ENCODE measurements around the gene LRTM1.

LRTM1 gene

DNA sequence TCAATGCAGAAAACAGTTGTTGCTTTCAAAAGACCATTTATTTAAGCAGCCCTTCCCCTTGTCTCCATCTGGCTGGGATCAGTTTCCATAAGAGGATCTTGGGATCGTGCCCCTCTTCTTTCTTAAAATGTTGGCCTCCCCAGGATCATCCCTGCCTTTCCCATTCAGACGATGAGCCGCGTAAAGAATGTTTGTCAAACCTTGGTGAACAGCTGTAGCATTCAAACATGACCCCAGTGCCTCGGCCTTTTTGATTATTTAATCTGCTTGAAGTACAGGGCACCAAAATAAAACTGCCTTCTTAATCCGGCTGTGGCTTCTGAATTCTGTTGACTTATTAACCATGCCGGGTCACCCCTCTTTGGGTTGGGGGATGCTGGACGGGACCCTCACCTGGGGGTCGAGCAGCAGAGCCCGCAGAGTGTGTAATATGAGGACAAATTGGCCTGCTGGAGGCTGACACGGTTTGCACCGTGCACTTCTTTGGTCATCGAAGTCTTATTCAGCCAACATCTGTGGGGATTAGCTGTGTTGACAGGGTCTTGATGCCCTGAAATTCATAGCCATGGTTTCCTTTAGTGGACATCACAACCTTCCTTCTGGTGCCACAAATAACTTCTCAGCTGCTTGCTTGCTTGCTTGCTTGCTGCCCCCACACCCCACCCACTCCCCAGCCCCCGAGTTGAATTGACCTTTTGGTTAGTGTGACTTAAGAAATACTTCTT is at the start of gene LRTM1:
TSS of gene LRTM1 (minus strand) at position 14 of the 725 bp plus-strand sequence. CDS start 148 bp downstream, outside the sequence.
- DNase-seq, result no peak

DNA sequence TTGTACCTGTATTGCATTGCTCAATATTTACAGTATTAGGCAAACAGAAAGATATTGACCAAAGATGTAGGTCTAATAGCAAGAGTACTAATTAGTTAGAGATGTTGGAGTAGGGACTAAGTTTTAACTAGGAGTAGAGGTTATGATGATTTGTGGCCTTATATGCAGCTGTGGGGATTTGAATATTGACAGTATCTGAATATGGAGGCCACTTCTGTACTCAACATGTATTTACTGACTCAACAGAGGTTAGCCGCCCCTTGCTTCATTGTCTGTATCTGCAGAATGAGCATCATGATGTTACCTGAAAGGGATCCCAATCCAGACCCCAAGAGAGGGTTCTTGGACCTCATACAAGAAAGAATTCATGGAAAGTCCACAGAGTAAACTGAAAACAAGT is 49.6 kb upstream of the LRTM1 start:
- DNase-seq, result no peak

DNA sequence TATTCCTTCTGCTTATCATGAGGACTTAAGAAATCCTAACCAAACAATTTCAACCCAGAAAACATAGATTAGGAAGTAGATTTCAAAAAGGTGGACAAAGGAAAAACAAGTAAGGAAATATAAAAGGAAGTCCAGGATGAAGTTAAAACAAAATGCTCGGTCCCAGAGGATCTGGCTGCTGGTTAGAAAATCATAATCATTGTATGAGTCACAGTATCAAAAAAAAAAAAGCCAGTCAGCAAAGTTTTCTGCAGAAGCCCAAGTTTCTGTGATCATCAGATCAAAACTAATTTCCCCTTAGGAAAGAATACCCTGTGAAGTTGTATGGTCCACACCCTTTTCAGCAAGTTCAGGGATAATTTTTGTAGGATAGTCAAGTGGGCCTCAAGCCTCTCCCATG is 43.0 kb upstream of the LRTM1 start:
- DNase-seq, result no peak

DNA sequence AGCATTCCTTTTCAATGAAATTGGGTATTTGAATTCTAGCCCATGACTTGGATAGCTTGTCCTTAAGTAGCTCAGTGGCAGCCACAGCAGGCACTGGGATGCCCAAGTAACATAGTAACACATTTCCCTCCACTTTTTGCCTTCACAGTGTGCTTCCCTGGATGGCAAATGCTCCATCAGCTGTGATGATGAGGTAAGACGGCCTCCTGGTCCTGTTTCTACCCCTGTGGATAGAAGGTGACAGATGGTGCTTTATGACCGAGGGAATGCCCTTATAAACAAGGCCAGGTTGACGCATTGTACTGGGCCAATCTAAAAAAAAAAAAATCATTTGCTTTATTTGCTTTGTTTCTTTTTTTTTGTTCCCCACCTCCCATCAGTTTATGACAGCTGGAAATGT is 41.8 kb upstream of the LRTM1 start:
- no peak for DNase-seq

DNA sequence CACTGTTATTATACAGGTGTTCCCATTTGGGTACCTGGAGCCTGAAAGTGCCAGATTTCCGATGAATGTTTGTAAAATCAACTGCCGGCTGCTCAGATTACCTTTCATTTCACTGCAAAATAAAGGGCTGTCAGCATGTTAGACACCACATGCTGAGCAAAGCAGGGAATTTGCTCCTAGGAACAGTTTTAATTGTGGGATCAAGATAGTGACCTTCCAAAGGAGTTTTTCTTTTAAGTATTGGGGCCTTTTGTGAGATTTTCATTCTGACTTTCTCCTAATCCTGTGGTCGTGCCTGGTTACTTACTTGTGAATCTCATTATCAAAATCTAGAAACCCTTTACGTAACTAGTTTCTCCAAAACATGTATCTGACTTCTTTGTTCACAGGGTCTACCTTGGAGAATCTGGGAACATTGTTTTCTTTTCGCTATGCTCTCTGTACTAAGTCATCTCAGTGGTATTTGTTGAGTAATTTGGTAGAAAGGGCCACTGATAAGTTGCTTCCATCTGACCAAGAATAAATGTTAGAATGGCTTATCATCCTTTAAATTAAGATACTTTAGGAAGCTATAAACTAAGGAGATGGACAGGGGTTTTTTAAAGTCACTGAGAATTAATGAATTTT is 40.8 kb upstream of the LRTM1 start:
- no peak for DNase-seq

DNA sequence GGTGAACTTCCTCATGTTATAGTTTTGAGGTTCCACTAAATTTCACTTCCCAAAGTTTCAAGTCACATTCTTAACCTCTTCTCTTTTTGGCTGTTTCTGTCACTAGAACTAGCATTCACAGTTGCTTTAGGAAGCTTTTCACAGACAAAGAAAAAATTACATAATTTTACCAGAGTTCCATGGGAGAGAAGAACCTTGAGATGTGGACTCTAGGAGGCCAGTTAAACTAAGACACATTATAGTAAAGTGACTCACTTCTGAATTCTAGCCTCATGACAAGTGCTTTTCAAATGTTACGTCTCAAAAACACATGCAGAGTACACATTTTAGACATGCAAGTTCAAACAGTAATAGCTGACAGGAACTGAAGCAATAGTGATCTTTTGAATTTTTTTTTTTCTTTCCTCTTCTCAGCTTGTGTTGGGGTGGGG is 39.9 kb upstream of the LRTM1 start:
- peak; percentile 8 for DNase-seq

DNA sequence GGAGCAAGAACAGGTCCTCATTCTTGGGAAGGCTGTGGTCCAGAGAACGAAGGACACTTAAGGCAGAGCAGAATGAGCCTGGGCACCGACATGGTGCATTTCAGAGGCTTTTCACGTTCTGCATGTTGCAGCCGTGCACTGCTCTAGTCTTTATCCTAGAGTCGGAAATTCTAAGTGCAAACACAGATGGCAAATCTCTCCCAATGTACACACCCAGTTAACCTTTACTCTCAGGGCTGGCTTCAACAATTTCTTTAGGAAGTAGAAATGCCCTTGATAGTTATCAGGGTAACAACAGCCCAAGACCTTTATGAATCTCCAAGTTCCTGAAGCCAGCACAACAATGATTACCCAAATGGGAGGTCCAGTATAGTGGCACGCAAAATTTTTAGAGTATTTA is 39.1 kb upstream of the LRTM1 start:
- DNase-seq, result no peak

DNA sequence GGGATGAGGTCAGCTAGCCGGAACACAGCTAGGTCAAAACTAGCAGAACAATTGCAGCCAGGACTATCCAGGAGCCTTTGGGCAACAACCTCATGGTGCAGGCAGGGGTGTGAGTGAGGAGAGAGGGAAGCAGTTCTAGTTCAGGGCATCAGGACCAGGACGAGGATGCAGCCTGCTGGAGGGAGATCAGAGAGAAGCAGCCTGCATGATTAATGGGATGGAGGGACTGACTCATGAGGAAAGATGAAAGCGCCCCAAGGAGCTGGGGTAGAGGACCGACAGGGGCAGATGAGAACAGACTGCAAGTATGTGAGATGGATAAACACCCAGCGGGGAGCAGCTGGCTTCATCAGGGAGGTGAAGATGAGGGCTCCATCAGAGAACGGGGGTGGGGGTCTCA is 37.9 kb upstream of the LRTM1 start:
- no peak for DNase-seq

DNA sequence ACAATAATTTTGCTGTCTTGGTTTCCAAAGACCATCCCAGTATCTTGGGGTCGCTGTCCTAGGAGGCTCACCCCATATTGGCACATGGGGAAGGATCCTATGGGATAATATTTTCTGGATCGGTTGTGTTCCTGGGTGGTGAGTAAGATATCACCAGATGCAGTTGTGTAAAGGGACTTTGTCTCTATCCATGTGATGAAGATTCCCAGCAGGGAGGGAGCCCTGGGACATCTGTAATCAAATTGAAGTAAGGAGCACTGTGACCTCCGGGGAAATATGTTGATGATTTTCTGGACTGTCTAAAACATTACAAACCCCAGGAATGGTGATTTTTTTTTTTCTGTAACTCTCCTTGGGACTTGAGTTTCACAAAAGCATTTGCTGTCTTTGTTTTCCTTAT is 36.2 kb upstream of the LRTM1 start:
- no peak for DNase-seq

DNA sequence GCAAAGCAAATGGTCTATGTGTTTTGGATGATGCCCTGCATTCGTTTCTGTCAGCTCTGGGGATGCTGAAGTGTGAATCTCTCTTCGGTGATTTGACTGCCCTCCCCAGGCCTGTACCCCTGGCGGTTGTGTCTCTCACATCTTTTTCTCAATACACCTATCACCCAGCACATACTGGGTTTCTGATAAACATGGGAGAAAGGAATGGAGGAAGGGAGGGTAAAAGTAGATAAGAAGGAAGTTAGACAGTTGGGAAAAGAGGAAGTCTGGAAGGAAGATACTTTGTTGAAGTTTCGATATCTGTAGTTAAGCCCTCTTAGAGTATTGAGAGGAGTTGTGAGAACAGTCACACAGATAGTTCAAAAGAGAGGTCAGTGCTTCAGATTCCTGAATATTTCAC is 35.8 kb upstream of the LRTM1 start:
- DNase-seq, result peak; percentile 8

DNA sequence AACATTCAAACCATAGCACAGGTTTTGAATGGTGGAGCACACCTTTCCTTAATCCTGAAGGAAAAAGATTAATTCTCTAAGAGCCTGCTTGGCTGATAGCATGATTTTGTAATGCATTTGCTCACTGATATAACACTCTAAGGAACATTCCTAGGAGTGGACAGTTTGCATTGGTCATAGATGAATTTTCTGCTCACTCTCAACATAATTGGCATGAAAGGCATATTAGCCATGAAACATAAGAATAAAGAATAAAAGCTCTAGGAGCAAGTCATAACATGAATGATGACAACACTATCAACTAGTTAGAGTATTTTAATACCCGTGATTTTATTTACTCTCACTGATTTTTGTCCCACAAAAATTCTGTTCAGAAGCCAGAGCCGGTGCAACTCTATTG is 34.3 kb upstream of the LRTM1 start:
- DNase-seq, result no peak

DNA sequence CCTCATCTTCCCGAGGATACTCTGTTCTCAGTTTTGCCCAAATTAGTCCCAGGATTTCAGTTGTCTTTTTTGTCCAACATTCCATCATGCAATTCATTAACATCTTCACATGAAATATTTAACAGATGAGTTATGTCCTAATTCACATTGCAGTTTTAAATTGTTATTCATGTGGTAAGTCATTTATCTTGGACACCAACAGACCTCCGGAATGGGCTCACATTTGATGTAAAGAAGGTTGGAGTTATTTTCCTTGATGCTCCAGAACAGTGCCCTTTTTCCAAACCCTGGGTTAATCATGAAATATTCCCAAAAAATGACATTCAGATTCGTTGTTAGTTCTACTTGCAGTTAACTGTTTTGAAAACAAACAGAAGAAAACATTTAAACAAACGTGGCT is 32.8 kb upstream of the LRTM1 start:
- no peak for DNase-seq

DNA sequence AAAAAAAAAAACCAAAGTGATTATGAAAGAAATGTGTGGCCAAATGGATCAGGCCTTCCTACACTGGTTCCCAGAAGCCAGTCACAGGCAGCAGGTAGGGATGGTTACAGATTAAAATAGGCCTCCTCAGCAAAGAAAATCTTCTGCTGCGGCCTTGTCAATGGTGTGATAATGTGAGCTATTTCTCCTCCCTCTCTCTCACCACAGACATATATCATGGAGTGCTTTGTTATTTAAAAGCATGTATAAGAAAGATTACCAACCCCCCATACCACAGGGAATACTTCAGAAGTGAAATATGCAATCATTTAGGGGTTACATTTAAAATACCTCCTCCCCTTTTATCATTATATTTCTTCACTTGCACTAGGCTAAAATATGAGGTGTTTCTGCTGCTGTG is 32.2 kb upstream of the LRTM1 start:
- no peak for DNase-seq

DNA sequence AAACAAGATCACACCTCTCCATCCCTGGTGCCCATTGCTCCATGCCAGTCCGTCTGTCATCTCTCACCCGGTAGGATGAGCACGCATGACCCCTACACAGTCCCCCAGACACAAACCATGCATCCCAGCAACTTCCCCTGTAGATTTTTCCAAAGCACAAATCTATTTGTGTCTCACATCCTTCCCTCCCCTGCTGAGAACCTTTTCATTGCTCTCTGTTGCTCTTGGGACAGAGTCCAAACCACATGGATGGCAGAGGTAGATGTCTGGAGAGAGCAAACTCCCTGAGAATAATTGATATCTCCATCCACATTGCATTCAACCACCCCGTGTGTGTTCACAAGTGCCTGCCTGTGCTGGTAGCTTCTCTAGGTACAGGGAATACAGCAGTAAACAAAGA is 29.9 kb upstream of the LRTM1 start:
- no peak for DNase-seq

DNA sequence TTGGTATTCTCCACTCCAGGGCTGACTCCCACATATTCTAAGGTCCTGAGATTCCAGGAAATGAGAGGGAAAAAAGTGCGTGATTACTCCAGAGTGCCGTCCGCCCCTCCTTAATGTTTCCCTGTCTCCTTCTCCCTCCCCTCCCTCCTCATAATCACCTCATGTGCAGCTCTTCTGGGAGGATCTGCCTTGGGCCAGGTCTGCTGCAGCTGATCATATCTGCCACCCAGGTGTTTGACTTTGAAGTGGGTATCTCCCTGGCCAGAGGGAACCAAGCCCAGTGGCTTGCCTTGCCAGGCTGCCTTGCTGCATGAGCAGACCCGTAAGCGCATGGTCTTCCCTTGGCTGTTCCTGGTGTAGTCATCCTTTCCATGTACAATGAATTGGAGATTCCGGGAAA is 28.1 kb upstream of the LRTM1 start:
- DNase-seq, result no peak

DNA sequence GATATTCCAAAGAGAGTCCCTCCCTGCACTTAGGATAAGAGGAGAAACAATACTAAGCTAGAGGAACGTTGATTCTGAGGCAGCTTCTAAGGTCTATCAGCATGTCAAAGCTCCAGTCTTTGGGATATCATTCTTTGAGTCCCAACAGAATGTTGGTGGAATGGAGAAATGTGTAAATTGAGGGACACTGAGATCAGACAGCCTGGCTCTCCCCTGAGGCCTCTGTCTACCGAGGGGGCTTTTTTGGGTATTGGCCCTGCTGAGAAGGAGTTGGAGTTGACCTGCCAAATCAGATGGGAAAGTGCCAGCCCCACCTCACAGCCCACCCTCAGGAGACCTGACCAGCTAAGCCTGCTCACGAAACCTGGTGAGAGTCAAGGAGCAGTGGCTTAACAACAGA is 27.6 kb upstream of the LRTM1 start:
- DNase-seq, result no peak

DNA sequence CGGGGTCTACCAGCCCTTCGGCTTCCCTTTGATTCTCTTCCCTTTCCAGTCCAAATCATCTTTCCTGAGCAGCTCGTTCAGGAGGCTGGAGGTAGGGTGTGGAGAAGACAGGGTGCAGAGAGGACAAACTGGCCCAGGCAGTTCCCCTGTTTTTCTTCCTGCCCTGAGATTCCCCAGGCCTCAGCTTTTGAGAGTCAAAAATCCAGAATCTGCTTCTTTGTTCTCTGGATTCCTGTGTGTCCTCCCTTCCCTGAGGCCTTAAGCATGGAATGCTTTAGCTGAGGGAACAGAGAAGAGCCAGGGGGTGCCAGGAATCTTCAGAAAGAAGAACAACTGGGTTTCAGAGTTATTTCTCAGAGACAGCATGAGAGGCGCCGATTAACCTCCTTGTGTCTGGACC is 26.7 kb upstream of the LRTM1 start:
- no peak for DNase-seq

DNA sequence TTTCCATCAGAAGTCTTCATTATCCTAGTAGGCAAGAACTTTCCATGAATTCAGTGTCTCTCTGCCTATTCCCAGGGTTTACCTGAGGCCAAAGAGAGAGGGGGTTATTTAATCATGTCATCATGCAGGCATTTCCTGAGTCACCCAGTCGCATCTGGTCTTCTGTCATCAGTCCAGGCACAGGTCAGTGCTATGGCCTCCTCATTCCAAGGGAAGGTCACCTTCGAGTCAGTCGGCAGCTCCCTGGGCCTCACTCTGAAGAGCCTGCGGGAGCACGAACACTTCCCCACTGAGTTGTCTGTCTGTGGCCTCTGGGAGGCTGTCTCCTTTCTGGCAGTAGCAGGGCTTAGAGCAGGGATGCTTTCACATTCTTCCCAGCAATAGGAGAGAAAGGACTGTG is 26.2 kb upstream of the LRTM1 start:
- DNase-seq, result no peak

DNA sequence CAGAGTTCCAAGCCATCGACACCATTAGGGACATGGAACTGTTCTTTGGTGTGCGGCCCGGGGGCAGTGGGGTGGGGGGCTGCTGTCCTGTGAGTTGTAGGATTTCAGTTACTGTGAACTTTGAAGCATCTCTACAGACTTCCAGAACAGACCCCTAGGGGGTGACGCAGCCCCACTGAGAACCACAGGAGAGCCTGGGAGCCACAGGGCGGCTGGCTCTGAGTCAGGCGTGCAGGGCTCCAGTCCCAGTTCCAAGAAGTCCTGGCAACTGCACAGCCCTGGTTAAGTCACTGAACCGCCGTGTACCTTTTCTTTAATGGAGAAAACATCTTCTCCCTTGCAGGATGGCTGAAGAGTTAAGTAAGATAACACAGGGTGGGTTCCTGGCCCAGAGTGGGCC is 23.5 kb upstream of the LRTM1 start:
- peak; percentile 63 for DNase-seq

DNA sequence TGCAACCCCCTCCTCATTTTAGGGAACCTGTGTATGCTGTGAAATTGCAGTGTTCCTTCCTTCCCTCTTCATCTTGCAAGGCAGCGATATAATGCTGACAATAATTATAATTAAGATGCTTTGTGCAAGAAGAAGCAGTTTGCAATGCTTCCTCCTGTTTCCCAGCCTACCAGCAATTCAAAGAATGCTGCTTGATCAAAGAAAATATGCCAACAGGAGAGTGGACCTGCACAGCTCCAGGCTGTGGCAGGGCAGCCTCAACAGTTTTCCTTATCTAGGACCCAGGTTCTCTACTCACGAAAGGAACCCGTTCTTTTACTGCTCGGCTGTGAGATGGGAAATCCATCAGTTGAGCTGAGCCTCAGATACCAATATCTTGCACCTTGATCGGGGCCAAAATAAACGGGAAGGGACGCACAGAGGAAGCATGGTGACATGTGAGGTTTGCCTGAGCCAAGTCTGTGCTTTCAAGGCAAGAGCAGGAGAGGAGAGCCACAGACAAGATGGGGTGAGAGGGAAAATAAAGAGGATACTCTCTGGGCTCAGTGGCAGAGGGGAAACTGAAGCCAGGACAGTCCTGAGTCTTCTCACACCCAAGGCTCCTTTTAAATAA is 22.6 kb upstream of the LRTM1 start:
- no peak for DNase-seq

DNA sequence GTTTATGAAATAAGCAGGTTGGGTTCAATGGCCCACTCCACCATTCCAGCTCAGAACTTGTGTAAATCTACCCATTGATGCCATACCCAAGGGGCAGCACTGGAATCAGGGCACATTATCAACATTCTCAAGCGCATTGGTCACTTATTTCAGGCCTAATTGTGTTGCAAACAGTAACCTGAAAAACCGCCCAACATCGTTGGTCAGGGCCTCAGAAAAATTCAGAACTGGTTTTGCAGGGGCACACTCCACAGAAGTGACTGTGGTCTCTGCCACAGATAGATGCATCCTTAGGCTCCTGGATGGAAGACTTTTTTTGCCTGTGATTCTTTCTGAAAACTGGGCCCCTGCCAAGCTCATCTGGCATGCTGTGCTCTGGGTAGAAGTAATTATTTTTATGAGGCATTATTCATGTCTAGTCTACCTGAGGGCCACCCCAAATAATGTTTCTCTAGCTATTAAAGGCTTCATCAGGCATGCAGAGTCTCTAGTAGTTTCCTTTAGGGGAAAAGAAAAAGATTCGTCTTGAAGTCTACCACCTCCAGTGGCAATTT is 21.7 kb upstream of the LRTM1 start:
- DNase-seq, result no peak

DNA sequence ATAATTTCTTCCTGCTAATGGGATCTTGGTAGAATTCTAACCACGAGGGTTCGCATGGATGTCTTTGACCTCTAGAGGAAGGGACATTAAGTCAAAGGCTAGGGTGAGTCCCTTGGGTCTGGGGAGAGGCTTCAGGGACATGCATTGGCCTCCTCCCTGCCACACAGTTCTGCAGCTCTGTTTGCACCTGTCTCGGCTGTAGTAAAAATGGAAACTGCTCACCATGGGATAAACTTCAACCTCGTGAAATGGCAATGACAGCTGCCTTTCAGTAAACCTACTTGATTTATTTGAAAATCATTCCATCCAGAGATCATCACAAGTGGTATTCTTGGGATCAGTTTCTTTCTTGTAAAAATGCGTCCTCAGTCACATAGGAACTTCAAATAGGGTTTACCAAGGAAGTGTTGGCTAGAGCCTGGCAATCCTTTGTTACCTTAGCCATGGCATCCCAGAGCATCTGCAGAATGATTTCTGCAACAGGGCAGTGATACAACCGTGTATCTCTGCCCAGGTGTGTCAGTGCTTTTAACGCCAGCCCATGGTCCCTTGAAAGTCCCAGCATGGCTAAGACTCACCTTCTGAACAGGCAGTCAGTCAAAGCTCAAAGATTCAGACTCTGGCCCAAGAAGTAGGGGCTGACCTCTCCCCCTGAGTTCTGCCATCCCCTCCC is 14.0 kb upstream of the LRTM1 start:
- no peak for DNase-seq

DNA sequence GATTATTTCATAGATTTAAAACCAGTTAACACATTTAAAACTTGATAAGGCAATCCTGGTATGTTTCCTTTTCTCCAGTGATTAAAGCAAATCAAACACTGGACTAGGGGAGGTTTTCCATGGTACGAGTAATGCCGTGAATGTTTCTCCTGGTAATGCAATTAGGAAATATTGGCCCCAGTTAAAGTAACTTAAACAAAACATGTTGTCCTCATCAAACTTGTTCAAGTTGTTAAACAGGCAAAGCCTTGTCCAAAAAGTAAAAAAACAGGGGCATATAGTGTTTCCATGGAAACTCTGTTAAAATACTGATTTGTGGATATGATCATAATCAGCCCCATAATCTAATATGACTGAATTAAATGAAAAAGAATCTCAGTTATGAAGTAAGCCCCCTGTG is 13.1 kb upstream of the LRTM1 start:
- DNase-seq, result no peak

Data from midbrain (tissue), 1 donor.